Endometrium (tissue), 2 donors: ENCODE data around the gene USP54.
A peak's percentile ranks its signal among the peaks of the same experiment; 100 is the strongest.
"Not testable (repeated sequence)": the region's sequence is repeated elsewhere in the genome, so short reads cannot be mapped to it uniquely, and the experiment has no call there.

Source experiments
- FAIRE-seq: peaks from 2 replicates; lab custom pipeline; 2012; peaks lifted over from hg19 to GRCh38; lab: Jason Lieb, UNC
- donor health status: control.
- donor health status: control.

Gene USP54

GRCh38 chr10:73590881-73591799, at the start of gene USP54:
Gene USP54 (minus strand): TSS chr10:73591342. CDS start chr10:73575658, 15,684 bp downstream.
- FAIRE-seq: peak; percentile 96

GRCh38 chr10:73639286-73639685, 48.1 kb upstream of the USP54 start:
- no peak for FAIRE-seq

- no peak for FAIRE-seq
These were observed 44.6 kb upstream of the USP54 start for GRCh38 chr10:73635781-73636180.

GRCh38 chr10:73634421-73634820, 43.3 kb upstream of the USP54 start:
- no peak for FAIRE-seq

- no peak for FAIRE-seq
These were observed 38.0 kb upstream of the USP54 start for GRCh38 chr10:73629165-73629564.

GRCh38 chr10:73628405-73628804, 37.3 kb upstream of the USP54 start:
- no peak for FAIRE-seq

- no peak for FAIRE-seq
These were observed 36.2 kb upstream of the USP54 start for GRCh38 chr10:73627300-73627699.

GRCh38 chr10:73625884-73626752, 35.0 kb upstream of the USP54 start:
- peak; percentile 59 for FAIRE-seq

- no peak for FAIRE-seq
These were observed 34.1 kb upstream of the USP54 start for GRCh38 chr10:73625004-73625883.

- FAIRE-seq: no peak
These were observed 31.9 kb upstream of the USP54 start for GRCh38 chr10:73623056-73623455.

GRCh38 chr10:73620974-73621373, 29.8 kb upstream of the USP54 start:
- not testable (repeated sequence) for FAIRE-seq

GRCh38 chr10:73617143-73617542, 26.0 kb upstream of the USP54 start:
- not testable (repeated sequence) for FAIRE-seq

GRCh38 chr10:73614720-73615119, 23.6 kb upstream of the USP54 start:
- no peak for FAIRE-seq

- FAIRE-seq: no peak
These were observed 18.0 kb upstream of the USP54 start for GRCh38 chr10:73609116-73609515.

GRCh38 chr10:73601486-73601921, 10.4 kb upstream of the USP54 start:
- no peak for FAIRE-seq

GRCh38 chr10:73597346-73597745, 6.2 kb upstream of the USP54 start:
- no peak for FAIRE-seq

- no peak for FAIRE-seq
These were observed 2.7 kb upstream of the USP54 start for GRCh38 chr10:73593812-73594211.

GRCh38 chr10:73593110-73593509, 2.0 kb upstream of the USP54 start:
- no peak for FAIRE-seq

- peak; percentile 29 for FAIRE-seq
These were observed 975 bp upstream of the USP54 start for GRCh38 chr10:73591935-73592699.

- FAIRE-seq: no peak
These were observed 1.5 kb downstream of the USP54 start for GRCh38 chr10:73589563-73590126.

- no peak for FAIRE-seq
These were observed 2.5 kb downstream of the USP54 start for GRCh38 chr10:73588656-73589055.
